GM11168 (cell line): ENCODE measurements around the gene SVBP.

Source experiments
- in situ Hi-C: fragments of 300-500 bp; cut with MboI; formaldehyde crosslinking; loops from one replicate; pipeline ENCODE4 v1.12.0; 2022; ENCODE audit warnings: low sequenced_read_pairs; ENCODE audit not compliant: unreplicated experiment

SVBP gene

DNA sequence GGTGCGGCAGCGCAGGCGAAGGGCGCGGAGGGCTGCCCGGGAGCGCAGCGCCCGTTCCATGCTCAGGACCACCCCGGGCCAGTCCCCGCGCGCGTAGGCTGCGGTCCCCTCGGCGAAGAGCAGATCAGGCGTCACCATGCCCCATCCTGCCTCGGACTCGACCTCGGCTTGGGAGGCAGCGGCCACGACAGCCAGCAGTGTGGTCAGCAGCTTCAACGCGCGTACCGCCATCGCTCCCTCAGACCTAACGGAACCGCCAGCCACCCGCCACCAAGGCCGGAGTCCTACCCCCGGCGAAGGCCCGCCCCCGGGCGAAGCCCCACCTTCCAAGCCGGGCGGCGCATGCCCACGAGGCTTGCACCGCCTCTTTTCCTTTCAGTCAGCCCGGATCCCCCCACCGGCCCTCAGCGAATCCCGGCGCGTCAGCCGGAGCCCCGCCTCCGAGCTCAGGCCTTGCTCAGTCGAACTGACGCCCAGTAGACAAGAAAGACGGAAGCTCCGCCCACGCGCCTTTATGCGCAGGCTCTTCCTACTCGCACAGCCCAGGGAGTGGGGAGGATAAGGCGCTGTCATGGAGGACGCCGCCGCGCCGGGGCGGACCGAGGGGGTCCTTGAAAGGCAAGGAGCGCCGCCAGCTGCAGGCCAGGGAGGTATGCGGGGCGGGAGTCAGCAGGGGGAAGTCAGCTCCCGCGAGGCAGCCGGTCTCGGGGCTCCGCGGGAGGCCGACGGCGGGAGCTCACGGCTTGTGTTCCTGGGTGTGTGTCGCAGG, 50.3 kb downstream of the SVBP start, which contains the start of the genes C1orf50 and P3H1:
TSS of gene C1orf50 (plus strand) at position 509 of the 769 bp plus-strand sequence. CDS start at position 572, 63 bp downstream.
TSS of gene P3H1 (minus strand) at position 288 of the 769 bp plus-strand sequence. CDS start at position 231, 57 bp downstream.
- in situ Hi-C loops = loop anchor here (10.0 kb wide), 1 partner anchor 192 kb away; no protein-coding TSS in a partner anchor

DNA sequence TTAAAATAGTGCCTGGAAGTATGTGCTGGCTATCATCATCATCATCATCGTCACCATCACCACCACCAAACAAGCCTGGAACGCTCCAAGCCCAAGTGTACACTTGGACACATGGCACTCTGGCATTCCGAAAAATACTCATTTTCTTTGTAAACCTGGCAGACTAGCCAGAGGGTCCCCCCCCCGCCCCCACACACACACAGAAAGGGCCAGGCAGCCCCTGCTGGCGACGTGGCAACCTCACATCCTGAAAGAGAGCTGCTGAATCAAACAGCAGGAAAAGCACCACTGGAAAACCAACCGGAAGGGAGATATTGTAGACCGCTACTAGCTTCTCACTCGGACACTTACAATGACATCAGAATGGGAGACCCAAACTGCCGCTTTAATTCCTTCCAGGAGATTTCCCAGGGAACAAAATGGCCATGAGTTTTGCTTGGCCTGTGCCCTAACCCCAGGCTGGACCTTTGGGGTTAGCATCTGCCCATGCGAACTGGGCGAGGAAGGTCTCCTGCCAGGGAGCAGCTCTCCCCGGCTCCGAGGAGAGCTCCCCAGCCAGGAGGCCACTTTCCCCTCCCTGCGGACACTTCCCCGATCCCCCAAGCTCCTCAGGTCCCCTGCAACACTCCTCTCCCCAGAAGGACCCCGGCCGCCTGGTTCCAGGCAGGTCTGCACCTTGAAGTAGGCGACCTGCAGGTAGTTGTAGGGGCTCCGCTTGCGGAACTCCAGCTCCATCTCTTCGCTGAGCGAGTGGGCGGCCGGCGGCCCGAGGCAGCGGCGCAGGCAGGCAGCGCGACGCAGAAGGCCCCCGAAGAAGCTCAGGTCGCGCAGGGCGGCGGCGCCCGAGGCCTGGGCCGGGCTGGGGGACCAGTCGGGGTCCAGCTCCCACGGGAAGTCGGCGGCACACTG, 51.1 kb downstream of the SVBP start:
- in situ Hi-C loops = loop anchor here (10.0 kb wide), 1 partner anchor 191 kb away; no protein-coding TSS in a partner anchor

DNA sequence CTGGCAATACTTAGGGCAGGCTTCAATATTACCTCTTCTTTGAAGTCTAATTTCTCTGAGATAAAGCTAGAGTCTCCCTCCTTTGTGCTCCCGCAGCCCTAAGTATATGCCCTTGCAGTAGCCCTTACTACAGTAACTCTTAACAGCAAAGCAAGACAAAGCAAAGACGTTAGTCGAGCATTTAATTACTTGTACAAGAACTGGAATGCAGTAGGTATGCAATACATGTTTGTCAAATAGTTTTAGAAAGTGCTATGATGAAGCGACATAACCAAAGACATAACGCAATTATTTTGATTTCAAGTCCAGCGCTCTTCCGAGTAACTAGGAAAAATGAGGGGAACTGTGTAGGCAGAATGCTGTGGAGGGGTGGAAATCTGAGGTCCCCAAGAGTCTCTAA, 51.9 kb downstream of the SVBP start:
- in situ Hi-C loops = loop anchor here (10.0 kb wide), 1 partner anchor 190 kb away; no protein-coding TSS in a partner anchor

- in situ Hi-C loops = loop anchor here (10.0 kb wide), 1 partner anchor 187 kb away; no protein-coding TSS in a partner anchor
Observed at GRCh38 chr1:42762269-42762668, 54.9 kb downstream of the SVBP start.

DNA sequence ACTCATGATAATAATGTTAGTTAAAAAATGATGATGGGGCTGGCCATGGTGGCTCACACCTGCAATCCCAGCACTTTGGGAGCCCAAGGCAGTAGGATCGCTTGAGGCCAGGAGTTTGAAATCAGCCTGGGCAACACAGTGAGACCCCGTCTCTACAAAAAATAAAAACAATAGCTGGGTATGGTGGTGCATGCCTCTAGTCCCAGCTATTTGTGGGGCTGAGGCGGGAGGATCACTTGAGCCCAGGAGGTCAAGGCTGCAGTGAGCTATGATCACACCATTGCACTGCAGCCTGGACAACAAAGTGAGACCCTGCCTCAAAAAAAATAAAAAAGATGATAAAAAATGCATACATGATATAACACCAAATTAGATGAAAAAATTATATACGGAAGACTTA, 55.6 kb downstream of the SVBP start:
- in situ Hi-C loops = loop anchor here (10.0 kb wide), 1 partner anchor 187 kb away; no protein-coding TSS in a partner anchor

GRCh38 chr1:42759114-42759513, 58.1 kb downstream of the SVBP start:
- in situ Hi-C loops = no loop called here

GRCh38 chr1:42758641-42759040, 58.6 kb downstream of the SVBP start:
- in situ Hi-C loops = no loop called here

DNA sequence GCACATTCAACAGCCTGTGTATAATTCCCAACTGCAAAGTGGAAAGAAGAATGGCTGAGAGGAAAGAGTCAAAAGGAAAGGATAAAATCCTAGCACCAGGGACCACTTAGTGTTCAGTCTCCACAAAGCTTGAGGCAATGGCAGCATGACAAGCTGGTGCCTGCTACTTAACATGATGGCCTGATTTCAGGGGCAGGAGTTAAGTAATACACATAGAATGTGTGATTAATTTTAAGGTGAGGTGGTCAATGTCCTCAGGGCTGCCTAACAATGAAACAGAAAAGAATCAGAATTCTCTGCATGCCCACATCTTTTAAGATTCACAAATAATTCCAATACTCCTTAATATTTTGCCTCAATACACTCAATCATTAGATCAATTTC, 59.3 kb downstream of the SVBP start:
- in situ Hi-C loops = no loop called here
